ENCODE results near the gene RBM45.

GRCh38 chr2:178109813-178110212 is 2.4 kb upstream of the RBM45 start:
- TF ChIP-seq CTCF (IDR thresholded peaks at IDR 0.05): peak in 6 of 7 experiments; percentile 42 to 65 (median 56)
- no peak for TF ChIP-seq POLR2A (IDR thresholded peaks at IDR 0.05)
